ENCODE results near the gene SLC7A11.

- TF ChIP-seq, protein P1, sequence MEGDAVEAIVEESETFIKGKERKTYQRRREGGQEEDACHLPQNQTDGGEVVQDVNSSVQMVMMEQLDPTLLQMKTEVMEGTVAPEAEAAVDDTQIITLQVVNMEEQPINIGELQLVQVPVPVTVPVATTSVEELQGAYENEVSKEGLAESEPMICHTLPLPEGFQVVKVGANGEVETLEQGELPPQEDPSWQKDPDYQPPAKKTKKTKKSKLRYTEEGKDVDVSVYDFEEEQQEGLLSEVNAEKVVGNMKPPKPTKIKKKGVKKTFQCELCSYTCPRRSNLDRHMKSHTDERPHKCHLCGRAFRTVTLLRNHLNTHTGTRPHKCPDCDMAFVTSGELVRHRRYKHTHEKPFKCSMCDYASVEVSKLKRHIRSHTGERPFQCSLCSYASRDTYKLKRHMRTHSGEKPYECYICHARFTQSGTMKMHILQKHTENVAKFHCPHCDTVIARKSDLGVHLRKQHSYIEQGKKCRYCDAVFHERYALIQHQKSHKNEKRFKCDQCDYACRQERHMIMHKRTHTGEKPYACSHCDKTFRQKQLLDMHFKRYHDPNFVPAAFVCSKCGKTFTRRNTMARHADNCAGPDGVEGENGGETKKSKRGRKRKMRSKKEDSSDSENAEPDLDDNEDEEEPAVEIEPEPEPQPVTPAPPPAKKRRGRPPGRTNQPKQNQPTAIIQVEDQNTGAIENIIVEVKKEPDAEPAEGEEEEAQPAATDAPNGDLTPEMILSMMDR (IDR thresholded peaks at IDR 0.05; ENCODE audit: poor library complexity): no peak
- TF ChIP-seq EZH2 (IDR thresholded peaks at IDR 0.05; ENCODE audit: borderline replicate concordance): no peak
These were observed 39.5 kb downstream of the SLC7A11 start for GRCh38 chr4:138202686-138203085.
